Stimulated activated naive CD8-positive, alpha-beta T cell treated with anti-CD3 and anti-CD28 coated beads, Interleukin-15, amount 100 ng/mL, for 72 hours (primary cell): ENCODE data around the gene TAL1.
"Not testable (repeated sequence)": the region's sequence is repeated elsewhere in the genome, so short reads cannot be mapped to it uniquely, and the experiment has no call there.

Experiments
- ATAC-seq: fragments of 150-1000 bp; cut with Tn5 transposase; 2 replicates; pipeline ENCODE4 v1.10.0; 2021; ENCODE audit warnings: mild to moderate bottlenecking, moderate library complexity
- DNase-seq, 2 donors: peaks; one replicate each; pipeline ENCODE4 v3.0.0; 2021 to 2022
- H3K27ac Mint-ChIP-seq, 2 donors: one replicate each; pipeline ENCODE4 v1.8.0; 2022; ENCODE audit warnings: mild to moderate bottlenecking in 2 of 2, mixed read lengths in 2 of 2, moderate library complexity in 2 of 2
- H3K27me3 Mint-ChIP-seq: one replicate; pipeline ENCODE4 v1.8.0; 2022; ENCODE audit warnings: mixed read lengths
- H3K4me1 Mint-ChIP-seq: one replicate; pipeline ENCODE4 v1.8.0; 2022; ENCODE audit warnings: mild to moderate bottlenecking, mixed read lengths
- H3K4me3 Mint-ChIP-seq, 2 donors: one replicate each; pipeline ENCODE4 v1.8.0; 2022; ENCODE audit warnings: mild to moderate bottlenecking in 2 of 2, mixed read lengths in 2 of 2, moderate library complexity in 1 of 2
- H3K9me3 Mint-ChIP-seq, 2 donors: one replicate each; pipeline ENCODE4 v1.8.0; 2022; ENCODE audit warnings: mixed read lengths in 2 of 2

TAL1 gene

DNA sequence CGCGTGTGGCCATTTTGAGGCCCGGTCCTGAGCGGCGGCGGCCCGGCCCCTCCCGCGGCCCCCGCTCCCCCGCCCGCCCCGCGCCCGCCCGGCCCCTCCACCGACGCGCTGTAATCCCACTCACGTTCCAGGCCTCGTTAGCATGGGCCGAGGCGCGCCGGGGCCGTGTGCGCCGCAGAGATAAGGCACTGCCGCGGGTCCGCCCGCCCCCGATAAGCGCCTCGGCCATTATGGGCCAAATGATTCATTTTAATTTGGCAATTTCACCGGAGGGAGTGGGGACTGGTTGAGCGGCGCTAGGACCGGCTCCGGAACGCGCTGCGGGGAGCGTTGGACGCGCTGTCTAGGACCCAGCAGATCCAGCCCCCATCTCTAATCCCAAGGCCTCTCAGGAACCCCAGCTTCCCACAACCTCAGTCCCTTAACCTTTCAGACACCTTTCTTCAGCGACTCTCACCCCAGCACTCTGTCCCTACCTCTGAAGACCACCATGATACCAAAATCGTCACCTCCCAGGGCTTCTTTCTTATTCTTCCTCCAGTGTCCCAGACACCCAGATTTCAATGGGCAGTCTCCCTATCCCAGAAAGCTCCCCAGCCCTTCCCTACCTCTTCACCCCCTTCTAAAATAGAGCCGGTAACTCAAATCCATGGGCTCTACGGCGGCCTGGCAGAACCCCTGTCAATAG lies at the start of gene TAL1:
Gene TAL1 (minus strand): TSS at position 39 of the 688 bp plus-strand sequence. CDS start 6,337 bp downstream, outside the sequence.
- Mint-ChIP-seq H3K27ac (peak within 1 kb of the TSS; percentile 88 to 94), H3K4me1 (peaks cover 38% of the 10 kb centered on the region), H3K9me3 (no peaks in the 10 kb centered on the region), H3K4me3 (peak within 1 kb of the TSS; percentile 86 to 93), H3K27me3 (peaks cover 5% of the 10 kb centered on the region)
- DNase-seq (no peak), ATAC-seq (peak; percentile 52)

DNA sequence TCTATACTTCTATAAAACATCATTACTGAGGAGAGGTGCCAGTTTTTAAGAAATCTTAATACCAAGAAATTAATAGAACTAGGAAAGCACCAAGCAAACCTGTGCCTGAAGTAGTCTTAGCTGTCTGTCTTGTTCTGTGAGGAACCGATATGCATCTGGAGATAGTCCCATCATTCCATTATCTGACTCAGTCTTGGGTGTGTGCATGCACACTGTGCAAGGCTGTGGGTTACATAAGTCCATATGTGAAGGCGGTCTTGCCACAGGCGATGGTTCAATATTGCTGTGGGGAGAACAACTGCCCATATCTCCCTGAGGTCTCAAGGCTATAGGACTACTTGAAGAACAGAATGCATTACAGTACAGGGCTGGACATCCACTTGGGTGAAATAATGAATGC lies 48.1 kb upstream of the TAL1 start:
- Mint-ChIP-seq H3K9me3 (no peaks in the 10 kb centered on the region), H3K4me3 (no peak overlapping the region), H3K27ac (peak overlapping the region in 1 of 2 donors; percentile 37), H3K27me3 (no peaks in the 10 kb centered on the region), H3K4me1 (no peaks in the 10 kb centered on the region)
- no peak for DNase-seq
- ATAC-seq: no peak

DNA sequence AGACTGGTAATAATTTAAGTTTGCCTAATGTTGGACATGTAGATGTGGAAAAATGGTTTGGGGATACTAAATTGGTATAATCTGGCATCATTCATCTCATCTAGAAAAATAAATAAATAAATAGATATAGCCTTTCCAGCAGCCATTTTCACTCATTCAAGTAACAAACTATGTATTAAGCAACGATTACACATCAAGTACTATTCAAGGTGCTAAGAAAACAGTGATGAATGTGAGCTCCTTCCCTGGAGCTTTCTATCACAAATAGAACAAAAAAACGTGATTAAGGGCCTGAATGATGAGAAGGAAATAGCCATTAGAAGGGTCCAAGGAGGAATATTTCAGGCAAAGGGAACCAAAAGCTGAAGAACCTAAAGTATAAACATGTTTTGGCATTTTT lies 44.8 kb upstream of the TAL1 start:
- Mint-ChIP-seq H3K4me1 (no peaks in the 10 kb centered on the region), H3K27me3 (no peaks in the 10 kb centered on the region), H3K27ac (no peak overlapping the region), H3K9me3 (no peaks in the 10 kb centered on the region), H3K4me3 (no peak overlapping the region)
- ATAC-seq (no peak), DNase-seq (no peak)

DNA sequence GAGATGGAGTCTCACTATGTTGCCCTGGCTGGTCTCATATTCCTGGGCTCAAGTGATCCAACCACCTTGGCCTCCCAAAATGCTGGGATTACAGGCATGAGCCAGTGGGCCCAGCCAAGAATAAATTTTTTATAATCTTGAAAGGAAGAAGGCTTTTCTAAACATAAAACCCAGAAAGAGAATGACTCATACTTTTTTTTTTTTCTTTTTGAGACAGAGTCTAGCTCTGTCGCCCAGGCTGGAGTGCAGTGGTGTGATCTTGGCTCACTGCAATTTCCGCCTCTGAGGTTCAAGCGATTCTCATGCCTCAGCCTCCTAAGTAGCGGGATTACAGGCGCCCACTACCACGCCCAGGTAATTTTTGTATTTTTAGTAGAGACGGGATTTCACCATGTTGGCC lies 43.8 kb upstream of the TAL1 start:
- H3K9me3 Mint-ChIP-seq, H3K27ac Mint-ChIP-seq, H3K27me3 Mint-ChIP-seq, DNase-seq, ATAC-seq, H3K4me1 Mint-ChIP-seq, H3K4me3 Mint-ChIP-seq: not testable (repeated sequence)

DNA sequence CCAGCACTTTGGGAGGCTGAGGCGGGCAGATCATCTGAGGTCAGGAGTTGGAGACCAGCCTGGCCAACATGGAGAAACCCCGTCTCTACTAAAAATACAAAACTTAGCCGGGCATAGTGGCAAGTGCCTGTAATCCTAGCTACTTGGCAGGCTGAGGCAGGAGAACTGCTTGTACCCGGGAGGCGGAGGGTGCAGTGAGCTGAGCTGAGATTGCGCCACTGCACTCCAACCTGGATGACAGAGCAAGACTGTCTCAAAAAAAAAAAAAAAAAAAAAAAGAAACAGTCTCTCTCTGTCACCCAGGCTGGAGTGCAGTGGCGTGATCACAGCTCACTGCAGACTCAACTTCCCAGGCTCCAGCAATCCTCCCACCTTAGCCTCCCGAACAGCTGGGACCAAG lies 33.5 kb upstream of the TAL1 start:
- H3K4me1 Mint-ChIP-seq, H3K4me3 Mint-ChIP-seq, H3K27ac Mint-ChIP-seq, DNase-seq, ATAC-seq, H3K9me3 Mint-ChIP-seq, H3K27me3 Mint-ChIP-seq: not testable (repeated sequence)

DNA sequence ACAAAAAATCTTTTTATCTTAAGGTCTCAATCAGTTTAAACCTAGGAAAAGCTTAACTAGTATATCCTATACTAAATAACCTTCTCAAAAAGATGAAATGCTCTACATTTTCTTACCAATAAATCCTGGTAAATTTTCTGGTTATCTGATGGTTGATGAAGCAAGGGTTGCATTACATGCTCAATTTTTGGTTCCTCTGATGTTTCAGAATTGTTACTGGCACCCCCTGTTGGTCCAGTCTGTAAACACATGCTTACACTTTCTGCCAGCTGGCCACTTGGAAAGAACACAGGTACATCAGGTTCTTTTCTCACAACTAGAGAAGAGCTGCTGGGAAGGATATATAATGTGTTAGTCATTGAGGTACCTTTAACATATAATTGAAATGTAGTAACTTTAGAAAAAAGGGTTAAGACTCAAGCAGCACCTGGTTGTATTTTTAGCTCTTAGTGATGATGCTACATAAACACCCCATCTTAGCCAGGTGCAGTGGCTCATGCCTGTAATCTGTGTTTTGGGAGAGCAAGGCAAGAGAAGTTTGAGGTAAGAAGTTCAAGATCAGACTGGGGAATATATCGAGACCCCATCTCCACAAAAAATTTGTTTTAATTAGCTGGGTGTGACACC lies 30.9 kb upstream of the TAL1 start:
- H3K9me3 Mint-ChIP-seq: no peaks in the 10 kb centered on the region
- ATAC-seq (peak; percentile 60), DNase-seq (peak; percentile 27 to 29)
- no peak overlapping the region for H3K27ac Mint-ChIP-seq
- no peaks in the 10 kb centered on the region for H3K27me3 Mint-ChIP-seq
- H3K4me3 Mint-ChIP-seq: no peak overlapping the region
- H3K4me1 Mint-ChIP-seq: no peaks in the 10 kb centered on the region

DNA sequence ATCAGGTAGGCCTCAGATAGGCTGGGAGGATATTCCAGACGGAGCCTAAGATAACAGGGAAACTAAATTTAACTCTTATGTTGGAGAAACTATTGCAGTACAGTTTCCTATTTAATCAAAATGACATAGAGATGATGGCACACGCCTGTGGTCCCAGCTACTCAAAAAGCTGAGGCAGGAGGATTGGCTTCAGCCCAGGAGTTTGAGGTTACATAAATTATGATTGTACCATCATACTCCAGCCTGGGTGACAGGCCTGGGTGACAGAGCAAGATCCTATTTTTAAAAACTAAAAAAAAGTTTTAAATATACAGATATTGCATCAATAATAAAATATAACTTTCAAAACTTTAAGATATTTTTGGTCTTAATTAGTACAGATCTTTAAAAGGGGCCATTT lies 25.2 kb upstream of the TAL1 start:
- H3K27me3 Mint-ChIP-seq: no peaks in the 10 kb centered on the region
- no peak overlapping the region for H3K27ac Mint-ChIP-seq
- no peaks in the 10 kb centered on the region for H3K4me1 Mint-ChIP-seq
- H3K4me3 Mint-ChIP-seq: no peak overlapping the region
- no peak for ATAC-seq
- no peak for DNase-seq
- no peaks in the 10 kb centered on the region for H3K9me3 Mint-ChIP-seq

DNA sequence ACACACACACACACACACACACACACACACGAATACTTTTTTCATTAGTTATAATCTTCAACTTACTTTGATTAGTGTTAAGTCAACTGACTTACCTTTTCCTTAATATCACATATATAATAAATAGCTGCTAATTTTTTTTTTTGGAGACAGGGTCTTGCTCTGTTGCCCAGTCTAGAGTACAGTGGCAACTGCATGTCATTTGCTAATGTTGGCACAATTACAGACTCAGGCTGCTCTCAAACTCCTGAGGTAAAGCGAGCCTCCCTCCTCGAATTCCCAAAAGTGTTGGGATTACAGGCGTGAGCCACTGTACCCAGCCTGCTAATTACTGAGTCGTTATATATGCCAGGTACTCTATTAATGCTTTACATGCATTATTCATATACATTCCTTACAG lies 20.8 kb upstream of the TAL1 start:
- Mint-ChIP-seq H3K27ac (no peak overlapping the region), H3K27me3 (no peaks in the 10 kb centered on the region), H3K4me3 (no peak overlapping the region), H3K9me3 (no peaks in the 10 kb centered on the region), H3K4me1 (no peaks in the 10 kb centered on the region)
- no peak for ATAC-seq
- no peak for DNase-seq

DNA sequence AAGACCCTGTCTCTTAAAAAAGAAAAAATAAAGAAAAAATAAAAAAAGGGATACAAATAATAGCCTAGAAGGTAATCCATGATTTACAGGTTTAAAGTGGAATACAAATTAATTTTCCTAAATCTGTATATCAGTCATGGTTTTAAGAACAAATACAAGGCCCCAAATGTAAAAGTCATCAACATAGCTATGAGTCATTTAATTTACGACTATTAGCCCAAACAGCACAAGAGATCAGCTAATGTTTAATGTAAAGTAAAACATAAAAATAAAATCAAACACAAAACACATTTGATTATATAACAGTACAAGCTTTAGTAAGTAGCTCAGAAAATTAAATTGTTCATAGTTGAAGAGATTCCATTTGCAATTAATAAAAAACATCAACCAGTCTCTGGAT lies 20.3 kb upstream of the TAL1 start:
- DNase-seq (no peak), ATAC-seq (no peak)
- H3K27me3 Mint-ChIP-seq: no peaks in the 10 kb centered on the region
- no peaks in the 10 kb centered on the region for H3K4me1 Mint-ChIP-seq
- no peaks in the 10 kb centered on the region for H3K9me3 Mint-ChIP-seq
- H3K27ac Mint-ChIP-seq: no peak overlapping the region
- H3K4me3 Mint-ChIP-seq: no peak overlapping the region

DNA sequence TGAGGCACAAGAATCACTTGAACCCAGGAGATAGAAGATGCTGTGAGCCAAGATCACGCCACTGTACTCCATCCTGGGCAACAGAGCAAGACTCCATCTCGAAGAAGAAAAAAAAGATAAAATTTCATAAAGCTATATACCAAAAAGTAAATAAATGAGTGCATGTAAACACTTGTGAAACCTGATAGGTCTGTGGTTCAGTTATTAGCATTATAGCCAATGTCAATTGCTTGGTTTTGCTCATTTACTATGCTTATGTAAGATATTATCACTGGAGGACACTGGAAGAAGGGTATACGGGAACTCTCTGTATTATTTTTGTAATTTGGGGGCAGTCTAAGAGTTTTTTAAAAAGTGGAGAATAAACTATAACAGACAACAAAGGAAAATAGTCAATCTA lies 17.7 kb upstream of the TAL1 start:
- ATAC-seq (no peak), DNase-seq (no peak)
- Mint-ChIP-seq H3K27me3 (peaks cover 3% of the 10 kb centered on the region), H3K9me3 (no peaks in the 10 kb centered on the region), H3K4me3 (no peak overlapping the region), H3K4me1 (no peaks in the 10 kb centered on the region), H3K27ac (no peak overlapping the region)

DNA sequence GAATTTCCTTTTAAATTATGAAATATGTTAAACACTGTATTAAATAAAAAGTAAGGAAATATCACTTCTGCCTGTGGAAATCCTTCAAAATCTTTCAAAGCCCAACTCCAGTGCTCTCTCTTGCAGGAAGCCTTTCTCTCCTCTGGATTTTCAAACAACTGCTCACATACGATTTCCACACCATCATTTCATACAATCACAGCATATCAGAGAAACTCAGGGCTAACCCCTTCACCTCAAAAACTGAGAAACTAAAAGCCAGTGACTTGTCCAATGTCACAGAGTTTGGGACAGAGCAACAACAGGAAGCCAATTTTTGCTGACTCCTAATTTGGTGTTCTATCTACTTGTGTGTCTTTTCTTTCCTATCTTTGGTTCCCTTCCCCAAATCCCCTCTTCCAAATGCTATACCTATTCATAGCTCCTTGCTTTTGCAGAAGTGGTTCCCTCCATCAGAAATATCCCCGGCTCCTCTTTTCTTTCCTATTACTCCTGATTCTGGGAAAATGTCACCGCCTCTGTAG lies 12.4 kb upstream of the TAL1 start:
- ATAC-seq: no peak
- peaks cover 40% of the 10 kb centered on the region for H3K27me3 Mint-ChIP-seq
- H3K4me1 Mint-ChIP-seq: no peaks in the 10 kb centered on the region
- H3K4me3 Mint-ChIP-seq: no peak overlapping the region
- no peak for DNase-seq
- H3K27ac Mint-ChIP-seq: no peak overlapping the region
- H3K9me3 Mint-ChIP-seq: no peaks in the 10 kb centered on the region

DNA sequence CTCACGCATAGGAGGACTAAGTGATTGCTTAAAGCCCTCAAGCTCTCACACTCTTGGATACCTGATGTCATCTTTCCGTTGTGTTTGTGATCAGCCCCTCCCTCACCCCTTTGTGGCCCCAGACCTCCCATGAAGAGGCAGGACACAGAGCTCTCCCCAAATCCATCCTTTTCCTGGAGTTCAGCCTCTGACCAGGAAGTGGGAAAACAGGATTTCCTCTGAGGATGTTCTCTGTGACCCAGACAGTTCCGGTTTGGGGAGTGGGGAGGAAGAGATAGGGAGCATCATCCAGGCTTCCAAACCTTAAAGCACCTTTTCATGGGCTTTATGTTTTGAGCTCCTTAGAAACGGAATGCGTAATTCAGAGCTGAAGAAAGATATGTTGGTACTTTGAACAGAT lies 11.9 kb upstream of the TAL1 start:
- Mint-ChIP-seq H3K27ac (no peak overlapping the region), H3K4me3 (no peak overlapping the region), H3K4me1 (no peaks in the 10 kb centered on the region), H3K27me3 (peaks cover 40% of the 10 kb centered on the region), H3K9me3 (no peaks in the 10 kb centered on the region)
- DNase-seq: no peak
- no peak for ATAC-seq

DNA sequence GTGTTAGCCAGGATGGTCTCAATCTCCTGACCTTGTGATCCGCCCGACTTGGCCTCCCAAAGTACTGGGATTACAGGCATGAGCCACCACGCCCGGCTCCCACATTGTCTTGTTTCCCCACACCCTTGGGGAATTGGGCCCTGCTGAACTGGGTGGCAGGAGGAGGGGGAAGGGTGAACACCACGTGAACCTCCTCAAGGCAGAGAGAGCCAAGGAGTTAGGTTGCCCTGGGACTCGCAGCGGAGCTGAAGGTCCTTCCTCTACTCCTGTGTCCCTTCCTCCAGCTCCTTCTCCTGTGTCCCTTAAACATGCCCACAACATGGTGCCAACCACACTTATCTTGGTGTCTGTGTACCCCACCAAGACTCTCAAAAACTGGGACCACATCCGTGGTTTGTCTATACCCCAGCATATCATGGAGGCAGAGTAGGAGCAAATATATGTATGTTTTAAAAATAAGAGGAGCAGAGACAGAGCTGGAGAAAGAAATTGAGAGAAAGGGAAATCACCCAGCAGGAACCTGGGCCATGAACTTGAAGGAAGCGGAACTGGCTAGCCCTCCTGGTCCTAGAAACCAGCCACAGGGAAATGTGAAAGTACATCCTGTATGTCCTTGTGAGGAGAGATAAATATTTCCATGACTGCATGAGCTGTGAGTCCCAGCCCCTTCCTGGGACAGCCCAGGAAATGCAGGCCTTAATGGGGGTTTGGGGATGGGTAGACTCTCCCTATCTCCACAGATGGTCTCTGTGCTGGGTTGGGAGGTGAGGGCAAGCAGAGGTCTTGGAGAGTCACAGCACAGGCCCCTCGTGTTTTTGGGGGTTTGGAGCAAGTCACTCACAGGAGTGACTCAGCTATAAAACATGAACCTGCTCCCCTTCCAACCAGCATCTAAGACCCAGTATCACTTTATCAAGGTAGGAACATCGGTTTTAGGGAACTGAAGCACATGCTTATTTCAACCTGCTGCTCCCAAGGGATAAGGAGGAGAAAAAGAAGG lies 9.4 kb upstream of the TAL1 start:
- Mint-ChIP-seq H3K27me3 (peaks cover 52% of the 10 kb centered on the region), H3K4me1 (no peaks in the 10 kb centered on the region), H3K27ac (no peak overlapping the region), H3K4me3 (no peak overlapping the region), H3K9me3 (no peaks in the 10 kb centered on the region)
- DNase-seq: no peak
- no peak for ATAC-seq

DNA sequence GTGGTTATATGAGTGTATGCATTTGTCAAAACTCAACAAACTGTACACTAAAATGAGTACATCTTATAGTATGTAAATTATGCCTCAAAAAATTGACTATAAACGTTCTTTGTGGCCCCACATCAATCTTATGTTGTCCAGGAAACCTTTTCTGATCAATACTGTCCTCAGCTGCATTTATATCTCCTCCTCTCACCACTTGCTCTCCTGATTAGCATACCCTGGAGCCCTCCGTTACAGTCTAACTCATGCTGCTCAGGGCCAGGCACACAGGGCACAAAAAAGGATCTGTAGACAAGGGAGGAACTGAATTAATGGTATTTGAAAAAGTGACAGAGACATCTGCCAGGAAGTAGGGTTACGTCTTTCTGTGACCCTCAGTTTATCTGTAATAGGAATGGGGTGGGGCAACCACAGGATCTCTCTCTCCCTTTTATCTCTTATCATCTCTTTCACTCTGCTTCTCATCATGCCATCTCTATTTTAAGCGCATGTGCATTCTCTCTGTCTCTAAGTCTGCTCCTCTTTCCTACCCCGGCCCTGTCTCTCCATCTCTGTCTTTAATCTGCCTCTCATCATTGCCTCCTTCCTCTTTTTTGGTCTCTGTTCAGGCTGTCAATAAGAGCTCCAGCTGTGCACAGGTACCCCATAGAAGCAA lies 7.0 kb upstream of the TAL1 start:
- ATAC-seq (peak; percentile 31), DNase-seq (no peak)
- no peak overlapping the region for H3K27ac Mint-ChIP-seq
- no peak overlapping the region for H3K4me3 Mint-ChIP-seq
- H3K9me3 Mint-ChIP-seq: no peaks in the 10 kb centered on the region
- H3K27me3 Mint-ChIP-seq: peaks cover 43% of the 10 kb centered on the region
- no peaks in the 10 kb centered on the region for H3K4me1 Mint-ChIP-seq

DNA sequence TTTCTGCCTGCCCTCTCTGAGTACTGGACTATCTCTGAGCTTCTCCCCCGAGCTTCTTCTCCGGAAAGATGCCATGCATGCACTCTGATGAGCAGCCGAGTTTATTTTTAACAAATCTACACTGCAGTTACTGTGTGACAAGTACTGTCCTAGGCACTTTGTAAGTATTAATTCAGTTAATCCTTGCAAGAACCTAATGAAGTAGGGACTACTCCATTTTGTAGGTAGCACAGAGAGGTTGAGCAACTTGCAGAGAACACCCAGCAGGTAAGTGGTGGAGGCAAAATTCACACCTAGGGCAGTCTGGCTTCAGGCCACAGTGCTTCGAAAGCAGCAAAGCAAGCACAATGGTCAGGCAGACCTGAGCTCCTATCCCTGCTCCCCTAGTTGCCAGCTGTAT lies 3.8 kb upstream of the TAL1 start:
- no peak overlapping the region for H3K4me3 Mint-ChIP-seq

More for the DNA sequence above, 3.8 kb upstream of the TAL1 start:
- H3K27ac Mint-ChIP-seq: no peak overlapping the region
- no peaks in the 10 kb centered on the region for H3K9me3 Mint-ChIP-seq
- peaks cover 18% of the 10 kb centered on the region for H3K4me1 Mint-ChIP-seq
- no peak for DNase-seq
- no peak for ATAC-seq
- peaks cover 17% of the 10 kb centered on the region for H3K27me3 Mint-ChIP-seq
